ENCODE measurements around the gene PMF1. TPM values are rescaled to one million over a fixed set of nuclear protein-coding genes. Genes with fewer than 3 reads are reported as not detected.
A peak's percentile ranks its signal among the peaks of the same experiment; 100 is the strongest.

Gene PMF1
- total RNA-seq, 1 donor from 2014 or later: 51.4 TPM

GRCh38 chr1:156253634-156254033 is 40.8 kb downstream of the PMF1 start:
- H3K36me3 Mint-ChIP-seq (ENCODE audit: low read depth, unreplicated experiment): peaks cover 38% of the 10 kb centered on the region
- no peak overlapping the region for H3K4me3 Mint-ChIP-seq (ENCODE audit: unreplicated experiment)
- DNase-seq (ENCODE audit: low spot score): no peak
- H3K27me3 Mint-ChIP-seq (ENCODE audit: unreplicated experiment): peaks cover 6% of the 10 kb centered on the region
- no peaks in the 10 kb centered on the region for H3K9me3 Mint-ChIP-seq (ENCODE audit: unreplicated experiment)
- no peak overlapping the region for H3K27ac Mint-ChIP-seq (ENCODE audit: unreplicated experiment)
- no peak for TF ChIP-seq CTCF (IDR thresholded peaks at IDR 0.05; ENCODE audit: unreplicated experiment)
- peaks cover 39% of the 10 kb centered on the region for H3K4me1 Mint-ChIP-seq (ENCODE audit: unreplicated experiment)

GRCh38 chr1:156257711-156258110 is 44.9 kb downstream of the PMF1 start:
- H3K4me1 Mint-ChIP-seq (ENCODE audit: unreplicated experiment): peaks cover 12% of the 10 kb centered on the region
- TF ChIP-seq CTCF (IDR thresholded peaks at IDR 0.05; ENCODE audit: unreplicated experiment): no peak
- no peak for DNase-seq (ENCODE audit: low spot score)
- H3K27me3 Mint-ChIP-seq (ENCODE audit: unreplicated experiment): peaks cover 9% of the 10 kb centered on the region
- peaks cover 48% of the 10 kb centered on the region for H3K36me3 Mint-ChIP-seq (ENCODE audit: low read depth, unreplicated experiment)
- no peaks in the 10 kb centered on the region for H3K9me3 Mint-ChIP-seq (ENCODE audit: unreplicated experiment)
- H3K27ac Mint-ChIP-seq (ENCODE audit: unreplicated experiment): no peak overlapping the region
- H3K4me3 Mint-ChIP-seq (ENCODE audit: unreplicated experiment): peak overlapping the region; percentile 21

- no peak for DNase-seq (ENCODE audit: low spot score)
- Mint-ChIP-seq H3K27ac (ENCODE audit: unreplicated experiment) (no peak overlapping the region), H3K4me3 (ENCODE audit: unreplicated experiment) (no peak overlapping the region), H3K36me3 (ENCODE audit: low read depth, unreplicated experiment) (peaks cover 50% of the 10 kb centered on the region), H3K27me3 (ENCODE audit: unreplicated experiment) (peaks cover 6% of the 10 kb centered on the region), H3K4me1 (ENCODE audit: unreplicated experiment) (peaks cover 10% of the 10 kb centered on the region), H3K9me3 (ENCODE audit: unreplicated experiment) (no peaks in the 10 kb centered on the region)
- no peak for TF ChIP-seq CTCF (IDR thresholded peaks at IDR 0.05; ENCODE audit: unreplicated experiment)
These were observed 46.1 kb downstream of the PMF1 start for GRCh38 chr1:156258859-156259258.

GRCh38 chr1:156259805-156260204 is 47.0 kb downstream of the PMF1 start:
- DNase-seq (ENCODE audit: low spot score): no peak
- TF ChIP-seq CTCF (IDR thresholded peaks at IDR 0.05; ENCODE audit: unreplicated experiment): no peak
- peak overlapping the region; percentile 71 for H3K4me3 Mint-ChIP-seq (ENCODE audit: unreplicated experiment)
- peaks cover 52% of the 10 kb centered on the region for H3K36me3 Mint-ChIP-seq (ENCODE audit: low read depth, unreplicated experiment)
- H3K4me1 Mint-ChIP-seq (ENCODE audit: unreplicated experiment): peaks cover 8% of the 10 kb centered on the region
- peaks cover 4% of the 10 kb centered on the region for H3K27me3 Mint-ChIP-seq (ENCODE audit: unreplicated experiment)
- H3K9me3 Mint-ChIP-seq (ENCODE audit: unreplicated experiment): no peaks in the 10 kb centered on the region
- peak overlapping the region; percentile 7 for H3K27ac Mint-ChIP-seq (ENCODE audit: unreplicated experiment)

GRCh38 chr1:156260896-156261295 is 48.1 kb downstream of the PMF1 start:
- no peak for TF ChIP-seq CTCF (IDR thresholded peaks at IDR 0.05; ENCODE audit: unreplicated experiment)
- peak overlapping the region; percentile 36 for H3K27ac Mint-ChIP-seq (ENCODE audit: unreplicated experiment)
- H3K27me3 Mint-ChIP-seq (ENCODE audit: unreplicated experiment): peaks cover 4% of the 10 kb centered on the region
- no peak for DNase-seq (ENCODE audit: low spot score)
- peaks cover 8% of the 10 kb centered on the region for H3K4me1 Mint-ChIP-seq (ENCODE audit: unreplicated experiment)
- no peaks in the 10 kb centered on the region for H3K9me3 Mint-ChIP-seq (ENCODE audit: unreplicated experiment)
- H3K36me3 Mint-ChIP-seq (ENCODE audit: low read depth, unreplicated experiment): peaks cover 56% of the 10 kb centered on the region
- H3K4me3 Mint-ChIP-seq (ENCODE audit: unreplicated experiment): peak overlapping the region; percentile 64
